Nephron (organoid): ENCODE measurements around the gene PCGF2.

Experiments
- H3K27ac Mint-ChIP-seq, 3 experiments: 2 replicates each; pipeline ENCODE4 v1.8.0; 2020; ENCODE audit warnings: mixed read lengths in 3 of 3, mild to moderate bottlenecking in 2 of 3, moderate library complexity in 1 of 3
- H3K27me3 Mint-ChIP-seq: 2 replicates; pipeline ENCODE4 v1.8.0; 2021; ENCODE audit warnings: low read depth, mild to moderate bottlenecking, moderate library complexity, mixed read lengths
- H3K36me3 Mint-ChIP-seq: 2 replicates; pipeline ENCODE4 v1.8.0; 2020; ENCODE audit warnings: low read depth, mixed read lengths
- H3K4me1 Mint-ChIP-seq: 2 replicates; pipeline ENCODE4 v1.8.0; 2020; ENCODE audit warnings: mixed read lengths
- H3K4me3 Mint-ChIP-seq, 3 experiments: 2 replicates each; pipeline ENCODE4 v1.8.0; 2020; ENCODE audit warnings: mild to moderate bottlenecking in 3 of 3, mixed read lengths in 3 of 3, moderate library complexity in 2 of 3
- H3K9me3 Mint-ChIP-seq: 2 replicates; pipeline ENCODE4 v1.8.0; 2020; ENCODE audit warnings: mixed read lengths
- TF ChIP-seq, protein P1 (sequence below), 3 experiments: fragments of 200-600 bp; sonication (generic); IDR thresholded peaks; one replicate each; pipeline ENCODE4 v1.5.0; 2021; ENCODE audit warnings: antibody characterized with exemption in 3 of 3; ENCODE audit not compliant: unreplicated experiment in 3 of 3

PCGF2 gene

DNA sequence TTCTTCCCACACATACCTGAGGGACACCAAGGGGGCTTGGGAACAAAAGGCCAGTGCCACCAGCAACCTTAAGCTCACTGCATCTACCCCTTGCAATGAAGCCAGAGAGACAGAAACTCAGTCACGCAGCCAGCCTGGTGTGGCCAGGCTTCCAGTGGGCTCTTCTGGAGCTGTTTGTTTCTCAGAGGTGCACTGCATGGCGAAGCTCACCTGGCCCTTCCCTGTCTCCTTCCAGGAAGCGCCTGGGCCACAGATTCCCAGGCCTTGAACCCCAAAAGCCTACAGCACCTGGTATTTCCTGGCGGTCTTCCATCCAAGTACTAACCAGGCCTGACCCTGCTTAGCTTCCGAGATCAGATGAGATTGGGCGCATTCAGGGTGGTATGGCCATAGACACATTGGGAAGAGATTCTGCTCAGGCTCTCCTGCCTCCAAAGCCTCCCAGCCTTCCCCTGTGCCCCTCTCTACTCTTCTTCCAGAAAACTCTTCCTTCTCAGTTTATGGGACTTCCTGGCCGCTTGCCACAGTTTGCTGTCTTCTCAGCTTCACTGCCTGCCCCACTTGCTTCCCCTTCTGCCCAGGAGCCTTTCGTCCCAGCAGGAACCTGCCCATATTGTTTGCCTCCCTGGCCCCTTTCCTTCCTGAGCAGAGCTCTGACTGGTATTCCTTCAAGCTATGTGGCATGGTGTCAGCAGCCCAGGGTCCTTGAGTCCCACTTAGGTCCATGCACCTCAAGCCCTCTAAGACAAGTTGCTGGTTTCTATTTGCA lies 16.4 kb downstream of the PCGF2 start:
- Mint-ChIP-seq H3K27ac (peak overlapping the region; percentile 59 to 91 (median 84)), H3K36me3 (peaks cover 34% of the 10 kb centered on the region), H3K4me3 (peak overlapping the region; percentile 87 to 94 (median 91)), H3K27me3 (no peaks in the 10 kb centered on the region), H3K4me1 (peaks cover 64% of the 10 kb centered on the region), H3K9me3 (no peaks in the 10 kb centered on the region)
- TF ChIP-seq, protein P1, sequence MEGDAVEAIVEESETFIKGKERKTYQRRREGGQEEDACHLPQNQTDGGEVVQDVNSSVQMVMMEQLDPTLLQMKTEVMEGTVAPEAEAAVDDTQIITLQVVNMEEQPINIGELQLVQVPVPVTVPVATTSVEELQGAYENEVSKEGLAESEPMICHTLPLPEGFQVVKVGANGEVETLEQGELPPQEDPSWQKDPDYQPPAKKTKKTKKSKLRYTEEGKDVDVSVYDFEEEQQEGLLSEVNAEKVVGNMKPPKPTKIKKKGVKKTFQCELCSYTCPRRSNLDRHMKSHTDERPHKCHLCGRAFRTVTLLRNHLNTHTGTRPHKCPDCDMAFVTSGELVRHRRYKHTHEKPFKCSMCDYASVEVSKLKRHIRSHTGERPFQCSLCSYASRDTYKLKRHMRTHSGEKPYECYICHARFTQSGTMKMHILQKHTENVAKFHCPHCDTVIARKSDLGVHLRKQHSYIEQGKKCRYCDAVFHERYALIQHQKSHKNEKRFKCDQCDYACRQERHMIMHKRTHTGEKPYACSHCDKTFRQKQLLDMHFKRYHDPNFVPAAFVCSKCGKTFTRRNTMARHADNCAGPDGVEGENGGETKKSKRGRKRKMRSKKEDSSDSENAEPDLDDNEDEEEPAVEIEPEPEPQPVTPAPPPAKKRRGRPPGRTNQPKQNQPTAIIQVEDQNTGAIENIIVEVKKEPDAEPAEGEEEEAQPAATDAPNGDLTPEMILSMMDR (IDR thresholded peaks at IDR 0.05; ENCODE audit: unreplicated experiment in 3 of 3), result no peak

DNA sequence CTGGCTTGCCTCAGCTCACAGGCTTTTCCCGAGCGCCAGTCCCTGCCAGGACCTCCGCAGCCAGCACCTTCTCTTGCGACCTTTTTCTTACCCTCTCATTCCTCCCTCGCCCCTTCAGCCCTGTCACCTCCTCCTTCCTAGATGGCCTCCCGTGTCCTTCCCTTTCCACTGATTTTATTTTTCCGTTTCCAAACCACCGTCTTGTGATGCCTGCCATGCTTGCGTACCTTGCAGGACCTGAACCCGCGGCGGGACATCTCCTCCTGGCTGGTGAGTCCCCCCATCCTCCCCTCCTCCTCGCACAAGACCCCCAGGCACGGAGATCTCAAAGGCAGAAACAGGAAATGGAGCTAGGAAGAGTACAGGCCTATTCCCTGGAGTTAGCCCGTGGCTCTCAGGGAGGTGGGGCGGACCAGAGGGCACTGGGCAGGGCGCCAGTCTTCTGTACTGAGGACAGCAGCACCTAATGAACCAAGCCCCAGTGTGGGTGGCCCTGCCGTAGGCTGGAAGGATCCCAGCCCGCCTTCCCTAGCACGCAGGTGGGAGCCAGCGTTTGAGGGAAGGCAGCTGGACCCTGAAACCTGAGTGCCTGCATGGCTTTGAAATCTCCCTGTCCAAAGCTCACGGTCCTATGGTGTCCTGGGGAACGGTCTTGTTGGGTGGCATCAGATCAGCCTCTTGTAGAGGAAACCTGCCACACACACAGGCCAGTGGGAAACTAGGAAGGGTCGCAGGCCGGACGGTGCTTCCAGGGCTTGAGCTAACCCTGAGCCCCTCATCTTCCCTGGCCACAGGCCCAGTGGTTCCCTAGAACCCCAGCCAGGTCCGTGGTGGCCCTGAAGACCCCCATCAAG lies 17.4 kb downstream of the PCGF2 start:
- H3K27ac Mint-ChIP-seq, result peak overlapping the region; percentile 84 to 92 (median 91)
- no peaks in the 10 kb centered on the region for H3K9me3 Mint-ChIP-seq
- peaks cover 59% of the 10 kb centered on the region for H3K4me1 Mint-ChIP-seq
- TF ChIP-seq, protein P1 (IDR thresholded peaks at IDR 0.05; ENCODE audit: unreplicated experiment in 3 of 3), result no peak
- peak overlapping the region; percentile 87 to 94 (median 91) for H3K4me3 Mint-ChIP-seq
- no peaks in the 10 kb centered on the region for H3K27me3 Mint-ChIP-seq
- peaks cover 34% of the 10 kb centered on the region for H3K36me3 Mint-ChIP-seq

DNA sequence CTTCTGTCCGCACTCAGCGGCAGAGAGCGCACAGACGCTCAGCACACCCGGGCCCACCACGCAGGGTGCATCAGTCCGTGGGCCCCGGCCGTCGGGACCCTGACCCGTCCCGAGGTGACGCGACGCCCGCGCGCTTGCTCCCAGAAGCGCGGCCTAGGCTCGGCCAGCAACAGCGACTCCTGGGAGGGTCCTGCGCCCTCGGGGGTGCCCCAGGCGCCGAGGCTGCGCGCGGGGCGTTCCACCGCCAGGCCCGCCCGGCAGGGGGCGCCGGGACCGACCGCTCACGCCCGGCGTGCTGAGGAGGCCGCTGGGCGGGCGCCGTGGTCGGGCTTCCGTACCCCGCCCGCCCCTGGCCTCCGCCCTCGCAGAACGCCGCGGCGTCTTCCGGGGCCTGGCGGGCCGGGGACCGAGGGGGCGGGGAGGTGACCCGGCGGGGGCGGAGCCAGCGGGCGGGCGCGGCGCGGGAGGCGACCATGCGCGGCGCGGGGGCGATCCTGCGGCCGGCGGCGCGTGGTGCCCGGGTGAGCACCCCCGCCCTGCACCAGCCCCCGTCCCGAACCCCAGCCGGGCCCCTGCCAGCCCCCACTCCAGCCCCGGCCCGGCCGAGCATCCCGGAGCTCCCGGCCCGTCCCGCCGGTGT lies 18.1 kb downstream of the PCGF2 start, which contains the start of gene CISD3:
CISD3 (plus strand) TSS at position 456 of the 640 bp plus-strand sequence; CDS start at position 474, 18 bp downstream.
- Mint-ChIP-seq H3K9me3 (no peaks in the 10 kb centered on the region), H3K36me3 (peaks cover 27% of the 10 kb centered on the region), H3K4me1 (peaks cover 52% of the 10 kb centered on the region), H3K4me3 (peak within 1 kb of the TSS; percentile 87 to 94 (median 91)), H3K27me3 (no peaks in the 10 kb centered on the region), H3K27ac (peak within 1 kb of the TSS; percentile 84 to 92 (median 91))
- TF ChIP-seq, protein P1 (IDR thresholded peaks at IDR 0.05; ENCODE audit: unreplicated experiment in 3 of 3), result peak; percentile 66 to 73 (median 68)

DNA sequence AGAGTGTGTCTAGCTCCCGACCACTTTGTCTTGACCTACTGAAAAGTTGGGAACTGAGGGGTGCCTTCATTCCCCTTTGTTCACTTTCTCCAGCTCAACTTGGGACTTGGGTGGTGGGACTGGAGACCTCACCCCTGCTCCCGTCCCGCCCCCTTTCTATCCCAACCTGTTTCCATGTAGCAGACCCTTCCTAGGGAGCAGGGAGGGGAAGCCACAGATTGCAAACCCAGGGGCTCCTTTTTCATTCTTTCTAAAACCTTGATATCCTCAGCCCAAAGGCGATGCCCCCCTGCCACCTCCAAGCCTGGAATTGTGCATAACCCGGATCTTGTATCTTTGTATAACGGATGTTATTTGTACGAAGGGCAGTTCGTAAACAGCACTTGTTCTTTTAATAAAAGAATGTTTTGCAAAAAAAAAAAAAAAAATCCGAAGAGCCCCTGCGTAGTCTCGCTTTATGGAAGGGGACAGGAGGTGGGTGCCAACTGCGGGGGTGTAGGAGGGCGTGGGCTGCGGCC lies 18.7 kb downstream of the PCGF2 start:
- Mint-ChIP-seq H3K4me3 (peak overlapping the region; percentile 73 to 83 (median 80)), H3K27ac (peak overlapping the region in 2 of 3 experiments; percentile 53 to 59), H3K36me3 (peaks cover 25% of the 10 kb centered on the region), H3K4me1 (peaks cover 46% of the 10 kb centered on the region), H3K9me3 (no peaks in the 10 kb centered on the region), H3K27me3 (no peaks in the 10 kb centered on the region)
- TF ChIP-seq, protein P1 (IDR thresholded peaks at IDR 0.05; ENCODE audit: unreplicated experiment in 3 of 3), result no peak

DNA sequence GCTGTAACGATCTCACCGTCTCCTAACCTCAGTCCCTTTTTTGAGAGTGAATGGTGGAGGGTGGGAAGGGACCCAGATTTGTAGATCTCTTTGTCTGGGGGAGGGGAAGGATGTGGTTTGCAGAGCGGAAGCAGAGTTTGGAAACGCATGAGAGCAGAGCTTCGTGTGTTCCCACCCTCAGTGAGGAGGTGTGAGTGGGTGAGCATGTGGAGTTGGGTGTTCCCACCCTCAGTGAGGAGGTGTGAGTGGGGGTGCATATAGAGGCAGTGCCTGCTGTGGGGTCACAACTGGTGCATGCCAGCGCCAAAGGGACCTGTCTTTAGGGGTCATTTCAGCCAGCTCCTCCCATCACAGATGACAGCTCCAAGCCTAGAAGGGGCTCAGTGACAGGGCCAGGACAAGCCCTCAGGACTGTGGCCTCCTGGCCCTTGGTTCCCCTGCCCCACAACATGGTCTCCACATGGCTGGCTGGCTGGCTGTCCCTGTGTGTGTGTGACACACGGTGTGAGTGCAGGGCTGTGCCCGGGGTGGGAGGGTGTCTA lies 19.8 kb downstream of the PCGF2 start:
- H3K9me3 Mint-ChIP-seq, result no peaks in the 10 kb centered on the region
- TF ChIP-seq, protein P1 (IDR thresholded peaks at IDR 0.05; ENCODE audit: unreplicated experiment in 3 of 3), result no peak
- H3K27me3 Mint-ChIP-seq, result no peaks in the 10 kb centered on the region
- H3K36me3 Mint-ChIP-seq, result peaks cover 20% of the 10 kb centered on the region
- H3K4me1 Mint-ChIP-seq, result peaks cover 40% of the 10 kb centered on the region
- peak overlapping the region; percentile 51 to 80 (median 78) for H3K4me3 Mint-ChIP-seq
- H3K27ac Mint-ChIP-seq, result peak overlapping the region in 2 of 3 experiments; percentile 25 to 52
